ENCODE results near the gene TMEM202.
"Not testable (repeated sequence)": the region's sequence is repeated elsewhere in the genome, so short reads cannot be mapped to it uniquely, and the experiment has no call there.

TMEM202 gene

DNA sequence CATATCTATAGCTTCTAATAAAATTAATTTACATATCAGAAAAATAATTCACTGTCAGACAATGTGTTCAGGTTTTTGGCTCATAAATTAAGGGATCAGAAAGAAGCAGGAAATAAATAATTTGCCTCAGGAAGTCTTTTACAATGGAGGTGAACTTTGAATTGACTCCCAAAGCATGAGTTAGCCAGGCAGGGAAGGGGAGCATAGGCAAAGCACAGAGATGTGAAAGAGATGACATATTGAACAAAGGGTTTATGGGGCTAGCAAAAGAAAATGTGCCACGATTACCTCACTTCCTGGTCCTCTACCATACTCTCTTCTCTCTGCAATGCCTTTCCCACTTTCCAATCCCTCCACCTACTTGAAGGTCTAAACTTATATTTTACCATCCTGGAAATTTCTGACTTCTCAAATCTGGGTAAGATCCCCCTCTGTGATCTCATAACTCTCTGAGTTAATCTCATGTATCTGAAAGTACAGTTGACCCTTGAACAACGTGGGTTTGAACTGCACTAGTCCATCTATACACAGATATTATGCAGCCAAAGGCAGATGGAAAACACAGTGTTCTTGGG, 18.2 kb upstream of the TMEM202 start:
- TF ChIP-seq, protein P1, sequence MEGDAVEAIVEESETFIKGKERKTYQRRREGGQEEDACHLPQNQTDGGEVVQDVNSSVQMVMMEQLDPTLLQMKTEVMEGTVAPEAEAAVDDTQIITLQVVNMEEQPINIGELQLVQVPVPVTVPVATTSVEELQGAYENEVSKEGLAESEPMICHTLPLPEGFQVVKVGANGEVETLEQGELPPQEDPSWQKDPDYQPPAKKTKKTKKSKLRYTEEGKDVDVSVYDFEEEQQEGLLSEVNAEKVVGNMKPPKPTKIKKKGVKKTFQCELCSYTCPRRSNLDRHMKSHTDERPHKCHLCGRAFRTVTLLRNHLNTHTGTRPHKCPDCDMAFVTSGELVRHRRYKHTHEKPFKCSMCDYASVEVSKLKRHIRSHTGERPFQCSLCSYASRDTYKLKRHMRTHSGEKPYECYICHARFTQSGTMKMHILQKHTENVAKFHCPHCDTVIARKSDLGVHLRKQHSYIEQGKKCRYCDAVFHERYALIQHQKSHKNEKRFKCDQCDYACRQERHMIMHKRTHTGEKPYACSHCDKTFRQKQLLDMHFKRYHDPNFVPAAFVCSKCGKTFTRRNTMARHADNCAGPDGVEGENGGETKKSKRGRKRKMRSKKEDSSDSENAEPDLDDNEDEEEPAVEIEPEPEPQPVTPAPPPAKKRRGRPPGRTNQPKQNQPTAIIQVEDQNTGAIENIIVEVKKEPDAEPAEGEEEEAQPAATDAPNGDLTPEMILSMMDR (IDR thresholded peaks at IDR 0.05): no peak
- no peak for TF ChIP-seq ZFX (IDR thresholded peaks at IDR 0.05; ENCODE audit: borderline replicate concordance)

DNA sequence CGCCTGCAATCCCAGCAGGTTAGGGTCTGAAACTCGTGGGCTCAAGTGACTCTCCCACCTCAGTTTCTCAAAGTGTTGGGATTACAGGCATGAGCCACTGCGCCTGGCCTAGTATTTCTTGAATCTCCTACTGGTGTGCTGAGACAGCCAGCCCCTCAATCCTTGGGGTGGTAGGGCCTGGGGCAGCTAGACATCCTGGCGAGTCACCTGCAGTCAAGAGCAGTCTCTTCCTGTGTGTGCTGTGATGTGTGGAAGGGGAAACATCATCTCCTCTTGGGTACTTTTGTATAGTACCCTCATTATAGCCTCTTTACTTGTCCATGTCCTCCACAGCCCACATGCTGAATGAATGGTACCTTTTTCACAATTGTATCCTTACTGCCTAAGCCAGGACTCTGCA, 17.4 kb upstream of the TMEM202 start:
- no peak overlapping the region for H3K27ac ChIP-seq
- TF ChIP-seq, protein P1 (IDR thresholded peaks at IDR 0.05): no peak
- no peak for TF ChIP-seq ZFX (IDR thresholded peaks at IDR 0.05; ENCODE audit: borderline replicate concordance)

More for the DNA sequence above, 18.2 kb upstream of the TMEM202 start:
- no peak overlapping the region for H3K27ac ChIP-seq

DNA sequence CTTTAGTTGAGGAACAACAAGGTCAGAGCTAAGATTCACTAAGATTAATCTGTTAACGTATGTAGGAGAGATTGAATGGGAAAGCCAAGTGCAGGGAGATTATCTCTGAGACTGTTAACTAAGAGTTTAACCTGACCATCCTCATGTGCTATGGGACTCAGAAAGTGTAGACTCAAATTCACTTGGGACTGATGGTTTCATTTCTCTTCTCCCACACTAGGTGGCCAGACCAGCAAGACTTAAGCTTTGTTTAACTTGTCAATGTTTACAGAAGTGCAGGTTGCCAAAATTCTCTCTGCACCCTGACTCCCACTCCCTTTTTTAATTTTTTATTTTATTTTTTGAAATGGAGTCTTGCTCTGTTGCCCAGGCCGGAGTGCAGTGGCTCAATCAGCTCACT, 16.0 kb upstream of the TMEM202 start:
- no peak for TF ChIP-seq ZFX (IDR thresholded peaks at IDR 0.05; ENCODE audit: borderline replicate concordance)
- TF ChIP-seq, protein P1 (IDR thresholded peaks at IDR 0.05): peak; percentile 26
- H3K27ac ChIP-seq: no peak overlapping the region

DNA sequence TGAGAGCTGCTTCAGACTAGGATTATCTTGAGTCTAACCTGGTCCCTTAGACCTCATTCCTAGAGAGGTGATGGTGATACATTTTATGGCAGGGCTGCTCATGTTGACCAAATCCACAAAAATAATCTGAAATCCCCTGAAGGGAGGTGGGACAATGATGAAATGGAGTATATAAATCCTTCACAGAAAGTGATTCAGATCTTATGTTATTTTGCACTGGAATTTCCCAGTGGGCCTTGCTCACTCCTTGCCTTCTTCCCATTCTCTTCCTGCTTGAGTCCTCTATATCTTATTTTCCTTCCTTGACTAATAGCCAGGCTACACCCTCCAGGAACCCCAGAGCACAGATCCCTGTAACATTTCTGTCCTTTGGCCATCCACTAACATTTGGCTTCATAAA, 10.4 kb upstream of the TMEM202 start:
- no peak overlapping the region for H3K27ac ChIP-seq
- TF ChIP-seq ZFX (IDR thresholded peaks at IDR 0.05; ENCODE audit: borderline replicate concordance): no peak
- TF ChIP-seq, protein P1 (IDR thresholded peaks at IDR 0.05): no peak

DNA sequence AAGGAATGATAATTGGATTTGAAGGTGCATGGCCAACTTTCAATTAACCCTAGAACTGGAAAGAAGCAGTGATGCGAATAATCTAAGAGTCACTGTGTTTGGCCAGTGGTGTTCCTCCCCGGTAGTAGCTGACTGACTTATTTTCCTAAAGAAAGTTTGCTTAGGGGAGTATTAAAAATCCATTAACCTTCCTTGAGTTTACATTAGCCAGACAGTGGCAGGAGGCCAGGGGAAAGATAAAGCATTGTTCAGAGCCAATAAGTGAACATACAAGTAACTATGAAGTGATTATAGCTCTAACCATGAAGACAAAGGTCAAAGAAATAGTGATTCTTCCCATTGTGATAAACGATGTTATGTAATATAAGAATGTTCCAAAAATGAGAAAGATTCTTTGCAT, 8.9 kb upstream of the TMEM202 start:
- TF ChIP-seq ZFX (IDR thresholded peaks at IDR 0.05; ENCODE audit: borderline replicate concordance): no peak
- TF ChIP-seq, protein P1 (IDR thresholded peaks at IDR 0.05): no peak
- H3K27ac ChIP-seq: no peak overlapping the region

DNA sequence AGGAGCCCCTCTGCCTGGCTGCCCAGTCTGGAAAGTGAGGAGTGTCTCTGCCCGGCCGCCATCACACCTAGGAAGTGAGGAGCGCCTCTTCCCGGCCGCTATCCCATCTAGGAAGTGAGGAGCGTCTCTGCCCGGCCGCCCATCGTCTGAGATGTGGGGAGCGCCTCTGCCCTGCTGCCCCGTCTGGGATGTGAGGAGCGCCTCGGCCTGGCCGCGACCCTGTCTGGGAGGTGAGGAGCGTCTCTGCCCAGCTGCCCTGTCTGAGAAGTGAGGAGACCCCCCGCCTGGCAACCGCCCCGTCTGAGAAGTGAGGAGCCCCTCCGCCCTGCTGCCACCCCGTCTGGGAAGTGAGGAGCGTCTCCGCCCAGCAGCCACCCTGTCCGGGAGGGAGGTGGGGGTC, 1.8 kb upstream of the TMEM202 start:
- not testable (repeated sequence) for H3K27ac ChIP-seq

DNA sequence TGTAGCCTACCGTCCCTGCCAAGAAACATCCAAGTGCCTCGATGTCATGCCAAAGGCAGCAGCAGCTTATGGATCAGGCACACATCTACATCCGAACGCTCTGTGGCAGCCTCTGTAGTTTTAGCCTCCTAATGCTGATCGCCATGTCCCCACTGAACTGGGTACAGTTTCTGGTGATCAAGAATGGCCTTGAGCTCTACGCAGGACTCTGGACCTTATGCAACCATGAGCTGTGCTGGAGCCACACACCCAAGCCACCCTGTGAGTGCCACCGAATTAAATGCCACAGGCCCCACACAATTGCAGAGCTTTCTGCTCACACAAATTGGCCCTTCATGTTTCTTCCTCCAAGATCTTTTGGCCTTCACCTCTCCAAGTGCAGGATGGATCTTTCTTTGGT, 543 bp downstream of the TMEM202 start:
- no peak for TF ChIP-seq ZFX (IDR thresholded peaks at IDR 0.05; ENCODE audit: borderline replicate concordance)
- TF ChIP-seq, protein P1 (IDR thresholded peaks at IDR 0.05): no peak
- no peak overlapping the region for H3K27ac ChIP-seq

DNA sequence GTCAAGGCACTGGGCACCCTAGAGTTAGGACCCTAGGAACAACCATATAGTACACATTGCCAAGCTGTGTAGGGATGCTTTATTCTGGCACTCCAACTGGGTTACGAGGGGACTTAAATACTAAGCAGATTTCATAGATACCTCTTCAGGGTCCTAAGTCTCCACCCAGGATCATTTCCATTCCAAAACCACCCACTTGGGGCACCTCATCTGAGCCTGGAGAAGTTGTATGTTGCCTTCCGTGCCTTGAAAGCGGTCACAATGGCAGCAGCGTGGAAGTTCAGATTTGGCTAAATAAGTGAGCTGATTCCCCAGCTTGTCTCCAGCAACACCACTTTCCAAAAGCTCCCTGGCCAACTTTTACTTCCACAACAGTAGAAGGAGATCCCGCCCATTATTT, 4.6 kb downstream of the TMEM202 start:
- TF ChIP-seq, protein P1 (IDR thresholded peaks at IDR 0.05): no peak
- no peak for TF ChIP-seq ZFX (IDR thresholded peaks at IDR 0.05; ENCODE audit: borderline replicate concordance)
- H3K27ac ChIP-seq: no peak overlapping the region

Data from 22Rv1 (cell line).